Measurements from ENCODE around the gene PHLPP2. TPM values are rescaled to one million over a fixed set of nuclear protein-coding genes. Genes with fewer than 3 reads are reported as not detected.
"Not testable (repeated sequence)": the region's sequence is repeated elsewhere in the genome, so short reads cannot be mapped to it uniquely, and the experiment has no call there.

PHLPP2 gene
- total RNA-seq, 1 donor from 2014 or later, result 8.1 TPM

DNA sequence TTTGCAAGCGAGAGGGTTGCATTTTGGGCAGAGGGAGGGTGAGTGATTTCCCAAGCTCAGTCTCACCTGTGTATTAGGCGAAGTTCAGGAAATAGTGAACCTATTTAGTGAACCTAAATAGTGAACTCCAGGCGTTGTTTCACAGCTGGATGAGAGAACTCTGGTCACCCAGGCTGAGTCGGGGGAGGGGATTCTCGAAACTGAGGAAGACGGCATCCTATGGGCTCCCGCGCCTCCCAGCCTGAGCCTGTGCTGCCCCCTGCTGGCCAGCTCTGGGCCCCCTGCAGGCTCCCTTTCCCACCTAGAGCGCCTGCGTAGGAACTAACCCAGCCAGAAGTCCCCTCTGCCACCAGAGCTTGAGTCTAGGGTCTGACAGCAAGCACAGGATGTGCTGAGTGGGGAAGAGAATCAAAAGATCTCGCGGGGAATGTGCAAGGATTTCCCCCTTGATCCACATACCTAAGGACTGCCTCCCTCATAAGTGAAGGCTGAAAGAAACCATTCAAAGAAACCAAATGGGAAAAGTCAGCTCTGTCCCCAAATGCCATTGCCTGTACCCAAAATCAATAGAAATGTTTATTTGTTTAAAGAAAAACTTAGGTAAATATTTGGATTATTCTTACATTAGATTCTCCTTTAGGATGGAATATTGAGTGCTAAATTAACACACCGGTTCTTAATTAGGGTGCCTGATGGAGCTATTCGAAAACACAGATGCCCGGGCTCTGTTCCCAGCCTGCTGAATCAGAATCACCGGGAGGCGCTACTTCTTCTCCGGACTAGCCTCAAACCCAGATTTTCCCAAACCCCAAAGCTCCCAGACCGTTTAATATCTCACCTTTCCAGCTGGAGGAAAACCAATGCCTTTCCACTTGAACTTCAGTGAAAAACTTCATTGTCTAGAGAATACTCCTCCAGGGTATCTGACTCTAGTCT is 113.3 kb downstream of the PHLPP2 start:
- TF ChIP-seq, protein P1, sequence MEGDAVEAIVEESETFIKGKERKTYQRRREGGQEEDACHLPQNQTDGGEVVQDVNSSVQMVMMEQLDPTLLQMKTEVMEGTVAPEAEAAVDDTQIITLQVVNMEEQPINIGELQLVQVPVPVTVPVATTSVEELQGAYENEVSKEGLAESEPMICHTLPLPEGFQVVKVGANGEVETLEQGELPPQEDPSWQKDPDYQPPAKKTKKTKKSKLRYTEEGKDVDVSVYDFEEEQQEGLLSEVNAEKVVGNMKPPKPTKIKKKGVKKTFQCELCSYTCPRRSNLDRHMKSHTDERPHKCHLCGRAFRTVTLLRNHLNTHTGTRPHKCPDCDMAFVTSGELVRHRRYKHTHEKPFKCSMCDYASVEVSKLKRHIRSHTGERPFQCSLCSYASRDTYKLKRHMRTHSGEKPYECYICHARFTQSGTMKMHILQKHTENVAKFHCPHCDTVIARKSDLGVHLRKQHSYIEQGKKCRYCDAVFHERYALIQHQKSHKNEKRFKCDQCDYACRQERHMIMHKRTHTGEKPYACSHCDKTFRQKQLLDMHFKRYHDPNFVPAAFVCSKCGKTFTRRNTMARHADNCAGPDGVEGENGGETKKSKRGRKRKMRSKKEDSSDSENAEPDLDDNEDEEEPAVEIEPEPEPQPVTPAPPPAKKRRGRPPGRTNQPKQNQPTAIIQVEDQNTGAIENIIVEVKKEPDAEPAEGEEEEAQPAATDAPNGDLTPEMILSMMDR (conservative IDR thresholded peaks at IDR 0.05; ENCODE audit: low read depth, low read length), result peak; percentile 81
- no peak overlapping the region for H3K4me3 ChIP-seq (ENCODE audit: low read depth, low read length)
- DNase-seq (ENCODE audit: low read depth), result no peak

DNA sequence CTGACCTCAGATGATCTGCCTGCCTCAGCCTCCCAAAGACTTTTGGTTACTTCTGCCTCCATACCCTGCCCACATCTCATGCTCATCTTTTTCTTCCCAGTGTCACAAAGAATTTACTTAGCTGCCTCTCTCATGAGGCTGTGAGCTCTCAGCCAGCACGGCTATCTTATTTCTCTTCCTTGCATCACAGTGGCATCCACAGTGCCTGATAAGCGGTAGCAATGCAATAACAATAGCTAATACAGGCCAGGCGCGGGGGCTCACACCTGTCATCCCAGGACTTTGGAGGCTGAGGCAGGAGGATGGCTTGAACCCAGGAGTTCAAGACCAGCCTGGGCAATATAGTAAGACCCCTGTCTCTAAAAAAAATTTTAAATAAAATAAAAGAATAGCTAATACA is 114.1 kb downstream of the PHLPP2 start:
- no peak for DNase-seq (ENCODE audit: low read depth)
- H3K4me3 ChIP-seq (ENCODE audit: low read depth, low read length), result no peak overlapping the region
- TF ChIP-seq, protein P1 (conservative IDR thresholded peaks at IDR 0.05; ENCODE audit: low read depth, low read length), result no peak

- H3K4me3 ChIP-seq (ENCODE audit: low read depth, low read length), result no peak overlapping the region
- TF ChIP-seq, protein P1 (conservative IDR thresholded peaks at IDR 0.05; ENCODE audit: low read depth, low read length), result no peak
- DNase-seq (ENCODE audit: low read depth), result no peak
Observed at GRCh38 chr16:71609066-71609465, 115.4 kb downstream of the PHLPP2 start.

DNA sequence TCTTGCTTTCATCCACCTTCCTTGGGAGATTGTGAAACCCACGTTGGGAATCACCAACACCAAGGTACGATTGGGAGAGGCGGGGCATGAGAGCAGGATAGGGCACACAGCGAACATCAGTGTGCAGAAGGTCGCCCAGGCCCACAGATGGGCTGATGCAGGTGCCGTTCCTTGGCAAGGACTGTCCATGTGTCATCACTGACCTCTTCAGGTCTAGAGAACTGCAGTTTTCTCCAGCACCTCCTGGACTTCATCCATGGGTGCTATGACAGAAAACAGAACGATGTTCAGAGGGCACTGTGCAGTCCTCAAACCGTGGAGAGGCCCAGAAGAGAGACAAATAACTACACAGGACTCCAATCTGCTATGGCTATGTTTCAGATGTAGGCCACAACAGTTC is 123.7 kb downstream of the PHLPP2 start:
- DNase-seq (ENCODE audit: low read depth), result no peak
- no peak overlapping the region for H3K4me3 ChIP-seq (ENCODE audit: low read depth, low read length)
- TF ChIP-seq, protein P1 (conservative IDR thresholded peaks at IDR 0.05; ENCODE audit: low read depth, low read length), result no peak

- not testable (repeated sequence) for DNase-seq (ENCODE audit: low read depth); H3K4me3 ChIP-seq (ENCODE audit: low read depth, low read length)
Observed at GRCh38 chr16:71598426-71598825, 126.1 kb downstream of the PHLPP2 start.

DNA sequence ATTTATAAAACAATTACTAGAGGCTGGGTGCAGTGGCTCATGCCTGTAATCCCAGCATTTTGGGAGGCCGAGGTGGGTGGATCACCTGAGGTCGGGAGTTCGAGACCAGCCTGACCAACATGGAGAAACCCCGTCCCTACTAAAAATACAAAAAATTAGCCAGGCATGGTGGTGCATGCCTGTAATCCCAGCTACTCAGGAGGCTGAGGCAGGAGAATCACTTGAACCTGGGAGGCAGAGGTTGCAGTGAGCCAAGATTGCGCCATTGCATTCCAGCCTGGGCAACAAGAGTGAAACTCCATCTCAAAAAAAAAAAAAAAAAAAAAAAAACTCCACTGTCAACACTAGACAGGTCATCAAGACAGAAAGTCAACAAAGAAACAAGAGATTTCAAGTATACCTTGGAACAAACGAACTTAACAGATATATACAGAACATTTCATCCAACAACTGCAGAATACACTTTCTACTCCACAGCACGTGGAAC is 129.1 kb downstream of the PHLPP2 start:
- not testable (repeated sequence) for H3K4me3 ChIP-seq (ENCODE audit: low read depth, low read length)

More for the DNA sequence above, 129.1 kb downstream of the PHLPP2 start:
- DNase-seq (ENCODE audit: low read depth), result not testable (repeated sequence)

Other genes with a start within 250 kb of the PHLPP2 start
- gene ZNF19, start 235.4 kb downstream of the PHLPP2 start, total RNA-seq, result 0.81 and 1.7 TPM in 2 replicates
- 0.12 and 1.1 TPM in 2 replicates for gene CHST4, start 198.3 kb downstream of the PHLPP2 start, total RNA-seq
- not detected in 2 replicates for gene TAT, start 147.6 kb downstream of the PHLPP2 start, total RNA-seq
- gene MARVELD3, start 98.5 kb downstream of the PHLPP2 start, total RNA-seq, result 2.2 and 7.9 TPM in 2 replicates
- gene AP1G1, start 84.1 kb upstream of the PHLPP2 start, total RNA-seq, result 40.1 and 43.6 TPM in 2 replicates
- 9.5 and 12.2 TPM in 2 replicates for gene ATXN1L, start 121.3 kb upstream of the PHLPP2 start, total RNA-seq
- gene ZNF821, start 159.5 kb upstream of the PHLPP2 start, total RNA-seq, result 6.4 and 17.6 TPM in 2 replicates
- 145 and 211 TPM in 2 replicates for gene IST1, start 170.8 kb upstream of the PHLPP2 start, total RNA-seq